Neural cell (in vitro differentiated cells): ENCODE results near the gene STKLD1. TPM values are rescaled to one million over a fixed set of nuclear protein-coding genes. Genes with fewer than 3 reads are reported as not detected.

ENCODE experiments used
- H2AFZ ChIP-seq: fragments of 200-600, 300-800 bp; sonication (generic), shearing (Covaris generic); 2 replicates; pipeline ENCODE4 v1.6.0; 2014; ENCODE audit warnings: low read depth, mild to moderate bottlenecking, antibody characterized with exemption, low read length, moderate library complexity
- H3F3A ChIP-seq: fragments of 200-600 bp; shearing (Covaris generic); 2 replicates; pipeline ENCODE4 v1.6.1; 2016; ENCODE audit warnings: mild to moderate bottlenecking, moderate library complexity, mixed read lengths, antibody characterized with exemption, low read length; ENCODE audit not compliant: insufficient read depth, poor library complexity, severe bottlenecking
- H3K27ac ChIP-seq: fragments of 200-600, 300-800 bp; sonication (generic), shearing (Covaris generic); 2 replicates; pipeline ENCODE4 v1.5.1; 2014; ENCODE audit warnings: mild to moderate bottlenecking, low read length, moderate library complexity
- H3K27me3 ChIP-seq: fragments of 300-800, 200-600 bp; sonication (generic), shearing (Covaris generic); 2 replicates; pipeline ENCODE4 v1.6.0; 2014; ENCODE audit warnings: mild to moderate bottlenecking, low read depth, low read length, moderate library complexity; ENCODE audit not compliant: insufficient read depth
- H3K36me3 ChIP-seq: fragments of 300-800, 200-600 bp; sonication (generic), shearing (Covaris generic); 2 replicates; pipeline ENCODE4 v1.5.1; 2014; ENCODE audit warnings: mild to moderate bottlenecking, antibody characterized with exemption, low read length, moderate library complexity; ENCODE audit not compliant: insufficient read depth
- H3K4me2 ChIP-seq: fragments of 300-800, 200-600 bp; sonication (generic), shearing (Covaris generic); 2 replicates; pipeline ENCODE4 v1.6.0; 2014; ENCODE audit warnings: mild to moderate bottlenecking, low read length
- H3K4me3 ChIP-seq: fragments of 300-800, 200-600 bp; sonication (generic), shearing (Covaris generic); 2 replicates; pipeline ENCODE4 v1.5.1; 2014; ENCODE audit warnings: mild to moderate bottlenecking, low read length, moderate library complexity
- H3K79me2 ChIP-seq: fragments of 200-600 bp; shearing (Covaris generic); replicated peaks from 2 replicates; pipeline ENCODE4 v1.6.0; 2014; ENCODE audit warnings: mild to moderate bottlenecking, low read length, moderate library complexity; ENCODE audit not compliant: insufficient read depth
- H3K9ac ChIP-seq: fragments of 300-800, 200-600 bp; sonication (generic), shearing (Covaris generic); 2 replicates; pipeline ENCODE4 v1.6.1; 2016; ENCODE audit warnings: mild to moderate bottlenecking, low read length, mixed read lengths
- H3K9me2 ChIP-seq: fragments of 200-600 bp; shearing (Covaris generic); 2 replicates; pipeline ENCODE4 v1.6.1; 2016; ENCODE audit warnings: mild to moderate bottlenecking, low read length, mixed read lengths; ENCODE audit not compliant: insufficient read depth
- H3K9me3 ChIP-seq: fragments of 200-600, 300-800 bp; sonication (generic), shearing (Covaris generic); 2 replicates; pipeline ENCODE4 v1.6.1; 2016; ENCODE audit warnings: mild to moderate bottlenecking, mixed run types, low read length, moderate library complexity, mixed read lengths
- H4K20me1 ChIP-seq: fragments of 200-600 bp; shearing (Covaris generic); 2 replicates; pipeline ENCODE4 v1.6.1; 2016; ENCODE audit warnings: mild to moderate bottlenecking, mixed run types; ENCODE audit not compliant: insufficient read depth
- EP300 ChIP-seq: fragments of 450-650 bp; conservative IDR thresholded peaks from 2 replicates; pipeline ENCODE4 v1.6.1; 2014; ENCODE audit warnings: antibody characterized with exemption, mild to moderate bottlenecking, moderate library complexity; ENCODE audit not compliant: poor library complexity, severe bottlenecking
- EZH2 ChIP-seq: fragments of 200-600, 300-800 bp; shearing (Covaris generic), sonication (generic); IDR thresholded peaks from 2 replicates; pipeline ENCODE4 v1.6.1; 2014; ENCODE audit warnings: antibody characterized with exemption, low read length, borderline replicate concordance, mild to moderate bottlenecking; ENCODE audit not compliant: insufficient read depth, poor library complexity, severe bottlenecking
- MXI1 ChIP-seq: fragments of 450-650 bp; conservative IDR thresholded peaks from 2 replicates; pipeline ENCODE4 v1.6.1; 2014; ENCODE audit warnings: antibody characterized with exemption, mild to moderate bottlenecking; ENCODE audit not compliant: poor library complexity, severe bottlenecking
- POLR2AphosphoS5 ChIP-seq: IDR thresholded peaks from 2 replicates; pipeline ENCODE4 v1.6.1; 2012
- RAD21 ChIP-seq: fragments of 450-650 bp; conservative IDR thresholded peaks from 2 replicates; pipeline ENCODE4 v1.6.1; 2014; ENCODE audit warnings: antibody characterized with exemption, mild to moderate bottlenecking, moderate library complexity
- SMC3 ChIP-seq: fragments of 450-650 bp; conservative IDR thresholded peaks from 2 replicates; pipeline ENCODE4 v1.6.1; 2014; ENCODE audit warnings: antibody characterized with exemption, mild to moderate bottlenecking, moderate library complexity; ENCODE audit not compliant: poor library complexity
- TAF1 ChIP-seq: IDR thresholded peaks from 2 replicates; pipeline ENCODE4 v1.6.1; 2012; ENCODE audit warnings: low read depth
- polyA plus RNA-seq: library from polyadenylated mRNA; depleted of rRNA; stranded (reverse); fragments of >200 nt; gene quantifications from 2 replicates; pipeline ENCODE4 v1.2.3, GENCODE V29; 2014
- TF ChIP-seq, protein P1 (sequence below): fragments of 450-650 bp; IDR thresholded peaks from 2 replicates; pipeline ENCODE4 v1.5.1; 2014; ENCODE audit warnings: antibody characterized with exemption, mild to moderate bottlenecking, moderate library complexity; ENCODE audit not compliant: poor library complexity, severe bottlenecking
- TF ChIP-seq, protein P2 (sequence below): IDR thresholded peaks from 2 replicates; pipeline ENCODE4 v1.6.1; 2012; ENCODE audit warnings: borderline replicate concordance

The STKLD1 gene
- polyA plus RNA-seq, 1 donor from 2014 or later = 1.1 TPM

DNA sequence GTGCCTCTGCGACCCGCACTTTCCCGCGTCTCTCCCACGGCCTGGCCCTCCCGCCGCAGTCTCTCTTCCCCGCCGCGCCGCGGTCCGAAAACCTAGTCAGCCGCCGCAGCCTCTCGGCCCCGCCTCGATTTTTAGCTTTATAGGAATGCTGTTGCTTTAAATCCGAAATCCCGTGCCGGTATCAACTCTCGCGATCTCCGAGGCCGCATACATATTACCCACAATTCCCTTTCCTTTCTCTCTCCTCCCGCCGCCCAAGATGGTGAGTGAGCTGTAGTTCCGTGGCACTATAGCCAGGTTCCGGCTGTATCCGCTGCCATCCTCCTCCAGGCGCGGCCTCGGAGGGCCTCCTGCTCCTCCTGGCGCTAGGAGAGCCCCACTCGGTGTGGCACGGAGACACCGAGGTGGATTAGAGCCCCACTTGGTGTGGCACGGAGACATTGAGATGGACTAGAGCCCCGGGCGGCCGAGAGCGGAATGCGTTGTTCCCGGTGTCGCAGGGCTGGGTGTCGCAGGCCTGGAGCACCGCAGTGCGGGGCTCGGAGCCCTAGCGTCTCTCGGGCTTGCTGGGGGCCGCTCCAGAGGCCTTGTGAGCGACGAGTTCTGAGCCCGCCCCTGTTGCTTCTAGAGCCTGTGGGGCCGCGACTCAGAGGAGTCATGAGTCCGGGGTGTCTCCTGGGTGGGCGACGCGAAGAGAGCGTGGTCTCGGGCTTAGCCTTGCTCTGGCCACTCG is 28.0 kb upstream of the STKLD1 start, which contains the start of the genes MED22 and RPL7A:
Gene MED22, minus strand, starts transcription at position 147 of the 733 bp plus-strand sequence. CDS start 1,469 bp downstream, outside the sequence.
Gene RPL7A, plus strand, starts transcription at position 234 of the 733 bp plus-strand sequence. Its CDS starts 26 bp downstream, at position 260.
- peak within 1 kb of the TSS; percentile 99 for H3K4me2 ChIP-seq
- H3K27ac ChIP-seq = peak within 1 kb of the TSS; percentile 88
- no peaks in the 10 kb centered on the region for H4K20me1 ChIP-seq
- peak within 1 kb of the TSS; percentile 94 for H3K9ac ChIP-seq
- no peak for TF ChIP-seq RAD21
- TF ChIP-seq EZH2 = no peak
- TF ChIP-seq EP300 = peak; percentile 60
- peak; percentile 100 for TF ChIP-seq POLR2AphosphoS5
- TF ChIP-seq SMC3 = peak; percentile 45
- TF ChIP-seq, protein P1, sequence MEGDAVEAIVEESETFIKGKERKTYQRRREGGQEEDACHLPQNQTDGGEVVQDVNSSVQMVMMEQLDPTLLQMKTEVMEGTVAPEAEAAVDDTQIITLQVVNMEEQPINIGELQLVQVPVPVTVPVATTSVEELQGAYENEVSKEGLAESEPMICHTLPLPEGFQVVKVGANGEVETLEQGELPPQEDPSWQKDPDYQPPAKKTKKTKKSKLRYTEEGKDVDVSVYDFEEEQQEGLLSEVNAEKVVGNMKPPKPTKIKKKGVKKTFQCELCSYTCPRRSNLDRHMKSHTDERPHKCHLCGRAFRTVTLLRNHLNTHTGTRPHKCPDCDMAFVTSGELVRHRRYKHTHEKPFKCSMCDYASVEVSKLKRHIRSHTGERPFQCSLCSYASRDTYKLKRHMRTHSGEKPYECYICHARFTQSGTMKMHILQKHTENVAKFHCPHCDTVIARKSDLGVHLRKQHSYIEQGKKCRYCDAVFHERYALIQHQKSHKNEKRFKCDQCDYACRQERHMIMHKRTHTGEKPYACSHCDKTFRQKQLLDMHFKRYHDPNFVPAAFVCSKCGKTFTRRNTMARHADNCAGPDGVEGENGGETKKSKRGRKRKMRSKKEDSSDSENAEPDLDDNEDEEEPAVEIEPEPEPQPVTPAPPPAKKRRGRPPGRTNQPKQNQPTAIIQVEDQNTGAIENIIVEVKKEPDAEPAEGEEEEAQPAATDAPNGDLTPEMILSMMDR = peak; percentile 49
- peak; percentile 86 for TF ChIP-seq MXI1
- TF ChIP-seq, protein P2, sequence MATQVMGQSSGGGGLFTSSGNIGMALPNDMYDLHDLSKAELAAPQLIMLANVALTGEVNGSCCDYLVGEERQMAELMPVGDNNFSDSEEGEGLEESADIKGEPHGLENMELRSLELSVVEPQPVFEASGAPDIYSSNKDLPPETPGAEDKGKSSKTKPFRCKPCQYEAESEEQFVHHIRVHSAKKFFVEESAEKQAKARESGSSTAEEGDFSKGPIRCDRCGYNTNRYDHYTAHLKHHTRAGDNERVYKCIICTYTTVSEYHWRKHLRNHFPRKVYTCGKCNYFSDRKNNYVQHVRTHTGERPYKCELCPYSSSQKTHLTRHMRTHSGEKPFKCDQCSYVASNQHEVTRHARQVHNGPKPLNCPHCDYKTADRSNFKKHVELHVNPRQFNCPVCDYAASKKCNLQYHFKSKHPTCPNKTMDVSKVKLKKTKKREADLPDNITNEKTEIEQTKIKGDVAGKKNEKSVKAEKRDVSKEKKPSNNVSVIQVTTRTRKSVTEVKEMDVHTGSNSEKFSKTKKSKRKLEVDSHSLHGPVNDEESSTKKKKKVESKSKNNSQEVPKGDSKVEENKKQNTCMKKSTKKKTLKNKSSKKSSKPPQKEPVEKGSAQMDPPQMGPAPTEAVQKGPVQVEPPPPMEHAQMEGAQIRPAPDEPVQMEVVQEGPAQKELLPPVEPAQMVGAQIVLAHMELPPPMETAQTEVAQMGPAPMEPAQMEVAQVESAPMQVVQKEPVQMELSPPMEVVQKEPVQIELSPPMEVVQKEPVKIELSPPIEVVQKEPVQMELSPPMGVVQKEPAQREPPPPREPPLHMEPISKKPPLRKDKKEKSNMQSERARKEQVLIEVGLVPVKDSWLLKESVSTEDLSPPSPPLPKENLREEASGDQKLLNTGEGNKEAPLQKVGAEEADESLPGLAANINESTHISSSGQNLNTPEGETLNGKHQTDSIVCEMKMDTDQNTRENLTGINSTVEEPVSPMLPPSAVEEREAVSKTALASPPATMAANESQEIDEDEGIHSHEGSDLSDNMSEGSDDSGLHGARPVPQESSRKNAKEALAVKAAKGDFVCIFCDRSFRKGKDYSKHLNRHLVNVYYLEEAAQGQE = peak; percentile 99
- peak; percentile 99 for TF ChIP-seq TAF1
- H3K27me3 ChIP-seq = no peaks in the 10 kb centered on the region
- peaks cover 25% of the 10 kb centered on the region for H3K79me2 ChIP-seq
- no peaks in the 10 kb centered on the region for H3K9me2 ChIP-seq
- H3F3A ChIP-seq = no peaks in the 10 kb centered on the region
- H3K4me3 ChIP-seq = peak within 1 kb of the TSS; percentile 94
- H3K9me3 ChIP-seq = no peaks in the 10 kb centered on the region
- H2AFZ ChIP-seq = peak within 1 kb of the TSS; percentile 88
- H3K36me3 ChIP-seq = peaks cover 6% of the 10 kb centered on the region

DNA sequence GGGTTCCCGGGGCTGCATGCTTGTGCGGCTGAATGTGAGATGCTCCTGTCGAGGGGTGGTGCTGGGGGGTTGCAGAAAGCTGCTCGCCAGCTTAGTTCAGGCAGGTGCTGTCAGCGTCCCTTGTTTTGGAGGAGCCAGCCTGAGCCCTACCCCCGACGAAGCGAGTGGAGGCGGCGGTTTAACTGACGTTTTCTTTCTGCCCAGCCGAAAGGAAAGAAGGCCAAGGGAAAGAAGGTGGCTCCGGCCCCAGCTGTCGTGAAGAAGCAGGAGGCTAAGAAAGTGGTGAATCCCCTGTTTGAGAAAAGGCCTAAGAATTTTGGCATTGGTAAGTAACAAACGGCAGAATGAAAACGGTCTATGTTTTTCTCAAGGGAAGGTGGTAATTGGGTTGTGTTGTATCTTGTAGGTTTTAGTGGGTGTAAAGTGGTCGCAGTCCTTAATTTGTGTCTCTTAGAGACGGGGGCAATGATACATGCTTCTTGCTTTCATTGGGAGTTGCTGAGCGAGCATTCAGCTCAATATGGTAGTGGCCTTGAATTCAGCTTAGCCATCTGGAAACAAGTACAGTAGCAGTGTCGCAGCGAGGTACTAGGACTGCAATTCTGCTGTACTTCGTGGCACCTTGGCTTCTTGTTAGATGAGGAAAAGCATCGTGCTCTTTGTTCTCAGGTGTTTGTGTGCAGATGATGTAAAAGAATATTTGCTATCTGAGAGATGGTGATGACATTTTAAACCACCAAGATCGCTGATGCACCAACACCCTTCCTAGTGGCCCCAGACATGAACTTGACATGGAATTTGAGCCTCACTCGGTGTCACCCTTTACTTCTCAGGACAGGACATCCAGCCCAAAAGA is 27.2 kb upstream of the STKLD1 start:
- Histone ChIP-seq H3K4me2 (peak overlapping the region; percentile 99), H3K4me3 (peak overlapping the region; percentile 94), H3K36me3 (peaks cover 6% of the 10 kb centered on the region), H3K27me3 (no peaks in the 10 kb centered on the region), H3K9me2 (no peaks in the 10 kb centered on the region), H3K27ac (peak overlapping the region; percentile 88), H3K79me2 (peaks cover 25% of the 10 kb centered on the region), H3K9ac (peak overlapping the region; percentile 94), H2AFZ (peak overlapping the region; percentile 88), H4K20me1 (no peaks in the 10 kb centered on the region), H3K9me3 (no peaks in the 10 kb centered on the region), H3F3A (no peaks in the 10 kb centered on the region)
- TF ChIP-seq TAF1 (no peak), RAD21 (no peak)
